ENCODE data around the gene PCDH9. TPM values are rescaled to one million over a fixed set of nuclear protein-coding genes. Genes with fewer than 3 reads are reported as not detected.

PCDH9 gene
- total RNA-seq, 1 donor from 2014 or later: 20.2 TPM

DNA sequence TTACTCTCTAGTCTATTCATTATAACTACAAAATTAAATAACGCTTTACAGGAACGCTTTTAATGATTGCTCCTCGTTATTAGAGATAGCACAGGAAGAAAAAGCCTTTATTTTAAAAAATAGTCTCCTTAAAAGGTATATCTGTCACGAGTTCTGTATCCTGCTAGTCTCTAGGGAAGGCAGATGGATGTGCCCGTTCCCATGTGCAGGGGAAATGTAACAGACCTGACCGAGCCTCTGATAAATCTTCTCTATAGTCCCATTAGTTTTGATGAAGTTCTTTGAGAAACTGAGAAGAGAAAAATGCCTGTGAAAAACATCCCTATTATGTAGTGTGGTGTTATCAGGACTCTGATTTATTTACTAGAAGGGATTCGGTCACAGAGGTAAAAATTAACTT lies 226.4 kb downstream of the PCDH9 start:
- no peaks in the 10 kb centered on the region for H3K36me3 Mint-ChIP-seq
- TF ChIP-seq, protein P1, sequence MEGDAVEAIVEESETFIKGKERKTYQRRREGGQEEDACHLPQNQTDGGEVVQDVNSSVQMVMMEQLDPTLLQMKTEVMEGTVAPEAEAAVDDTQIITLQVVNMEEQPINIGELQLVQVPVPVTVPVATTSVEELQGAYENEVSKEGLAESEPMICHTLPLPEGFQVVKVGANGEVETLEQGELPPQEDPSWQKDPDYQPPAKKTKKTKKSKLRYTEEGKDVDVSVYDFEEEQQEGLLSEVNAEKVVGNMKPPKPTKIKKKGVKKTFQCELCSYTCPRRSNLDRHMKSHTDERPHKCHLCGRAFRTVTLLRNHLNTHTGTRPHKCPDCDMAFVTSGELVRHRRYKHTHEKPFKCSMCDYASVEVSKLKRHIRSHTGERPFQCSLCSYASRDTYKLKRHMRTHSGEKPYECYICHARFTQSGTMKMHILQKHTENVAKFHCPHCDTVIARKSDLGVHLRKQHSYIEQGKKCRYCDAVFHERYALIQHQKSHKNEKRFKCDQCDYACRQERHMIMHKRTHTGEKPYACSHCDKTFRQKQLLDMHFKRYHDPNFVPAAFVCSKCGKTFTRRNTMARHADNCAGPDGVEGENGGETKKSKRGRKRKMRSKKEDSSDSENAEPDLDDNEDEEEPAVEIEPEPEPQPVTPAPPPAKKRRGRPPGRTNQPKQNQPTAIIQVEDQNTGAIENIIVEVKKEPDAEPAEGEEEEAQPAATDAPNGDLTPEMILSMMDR (conservative IDR thresholded peaks at IDR 0.05): no peak
- no peak overlapping the region for H3K4me3 Mint-ChIP-seq

DNA sequence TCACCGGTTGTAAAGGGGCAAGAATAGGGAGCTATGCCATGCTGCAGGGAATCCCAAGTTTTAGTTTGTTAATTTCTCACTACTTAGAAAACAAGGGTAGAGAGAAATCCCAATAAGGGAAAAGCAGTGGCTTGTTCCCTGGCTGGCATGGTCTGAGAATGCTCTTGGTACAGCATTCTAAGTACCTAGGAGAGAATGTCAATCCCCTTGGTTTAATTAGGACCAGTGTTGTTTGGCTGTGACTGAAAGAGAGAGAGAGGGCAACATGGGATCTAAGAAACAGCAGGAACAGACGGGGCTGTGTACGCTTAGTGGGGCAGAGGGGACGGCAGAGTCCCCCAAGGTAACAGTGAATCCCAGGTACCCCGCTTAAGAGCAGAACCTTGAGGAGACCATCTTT lies 228.8 kb downstream of the PCDH9 start:
- TF ChIP-seq, protein P1 (conservative IDR thresholded peaks at IDR 0.05): no peak
- Mint-ChIP-seq H3K9me3 (peaks cover 4% of the 10 kb centered on the region), H3K4me3 (no peak overlapping the region), H3K27me3 (no peaks in the 10 kb centered on the region), H3K36me3 (no peaks in the 10 kb centered on the region), H3K27ac (no peak overlapping the region), H3K4me1 (ENCODE audit: unreplicated experiment) (no peaks in the 10 kb centered on the region)
- DNase-seq (ENCODE audit: extremely low spot score, unreplicated experiment): no peak

More for the DNA sequence above, 226.4 kb downstream of the PCDH9 start:
- H3K27ac Mint-ChIP-seq: no peak overlapping the region
- no peak for DNase-seq (ENCODE audit: extremely low spot score, unreplicated experiment)
- H3K9me3 Mint-ChIP-seq: peaks cover under 1% of the 10 kb centered on the region
- H3K4me1 Mint-ChIP-seq (ENCODE audit: unreplicated experiment): no peaks in the 10 kb centered on the region
- no peaks in the 10 kb centered on the region for H3K27me3 Mint-ChIP-seq

DNA sequence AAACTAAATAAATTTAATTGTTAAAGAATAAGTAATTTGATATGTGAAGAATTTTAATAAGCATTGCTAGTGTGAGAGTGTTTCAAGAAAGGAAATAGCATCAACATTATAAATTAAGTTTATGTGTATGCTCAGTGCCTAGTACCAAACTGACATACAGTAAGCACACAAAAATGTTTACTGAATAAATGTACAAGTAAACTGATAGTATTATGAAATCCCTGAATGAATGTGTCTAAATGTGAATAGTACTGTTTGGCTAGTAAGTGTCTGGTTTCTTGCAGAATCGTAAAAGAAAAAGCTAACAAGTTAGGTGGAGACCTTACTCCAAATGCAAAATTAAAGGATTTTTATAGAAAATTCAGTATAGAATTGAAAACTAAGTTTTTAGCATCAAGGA lies 233.6 kb downstream of the PCDH9 start:
- no peak for DNase-seq (ENCODE audit: extremely low spot score, unreplicated experiment)
- H3K27me3 Mint-ChIP-seq: peaks cover 4% of the 10 kb centered on the region
- H3K4me3 Mint-ChIP-seq: no peak overlapping the region
- TF ChIP-seq, protein P1 (conservative IDR thresholded peaks at IDR 0.05): no peak
- no peaks in the 10 kb centered on the region for H3K36me3 Mint-ChIP-seq
- H3K9me3 Mint-ChIP-seq: peaks cover 4% of the 10 kb centered on the region
- H3K27ac Mint-ChIP-seq: no peak overlapping the region
- H3K4me1 Mint-ChIP-seq (ENCODE audit: unreplicated experiment): peaks cover 4% of the 10 kb centered on the region

DNA sequence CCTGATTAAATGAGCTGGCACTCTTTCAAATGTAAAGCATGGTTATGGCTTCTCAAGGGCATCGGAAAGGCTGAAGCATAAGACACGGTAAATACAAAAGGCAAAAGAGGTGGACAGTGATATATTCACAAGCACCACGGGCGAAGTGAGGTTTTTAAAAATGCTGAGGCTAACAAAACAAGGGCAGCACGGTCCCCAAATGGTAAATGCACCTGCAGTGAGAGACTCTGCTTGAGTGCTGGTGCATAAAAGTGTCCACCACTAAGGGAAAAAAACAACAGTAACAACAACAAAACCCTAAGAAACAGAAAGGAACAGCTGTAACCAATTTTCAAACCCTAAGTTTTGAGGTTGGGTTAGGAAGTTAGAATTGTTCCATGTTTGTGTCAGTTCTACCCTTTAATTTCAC lies 234.9 kb downstream of the PCDH9 start:
- Mint-ChIP-seq H3K36me3 (no peaks in the 10 kb centered on the region), H3K27me3 (peaks cover 4% of the 10 kb centered on the region), H3K27ac (no peak overlapping the region), H3K4me3 (no peak overlapping the region), H3K9me3 (peaks cover 4% of the 10 kb centered on the region), H3K4me1 (ENCODE audit: unreplicated experiment) (peaks cover 4% of the 10 kb centered on the region)
- no peak for DNase-seq (ENCODE audit: extremely low spot score, unreplicated experiment)
- TF ChIP-seq, protein P1 (conservative IDR thresholded peaks at IDR 0.05): no peak

DNA sequence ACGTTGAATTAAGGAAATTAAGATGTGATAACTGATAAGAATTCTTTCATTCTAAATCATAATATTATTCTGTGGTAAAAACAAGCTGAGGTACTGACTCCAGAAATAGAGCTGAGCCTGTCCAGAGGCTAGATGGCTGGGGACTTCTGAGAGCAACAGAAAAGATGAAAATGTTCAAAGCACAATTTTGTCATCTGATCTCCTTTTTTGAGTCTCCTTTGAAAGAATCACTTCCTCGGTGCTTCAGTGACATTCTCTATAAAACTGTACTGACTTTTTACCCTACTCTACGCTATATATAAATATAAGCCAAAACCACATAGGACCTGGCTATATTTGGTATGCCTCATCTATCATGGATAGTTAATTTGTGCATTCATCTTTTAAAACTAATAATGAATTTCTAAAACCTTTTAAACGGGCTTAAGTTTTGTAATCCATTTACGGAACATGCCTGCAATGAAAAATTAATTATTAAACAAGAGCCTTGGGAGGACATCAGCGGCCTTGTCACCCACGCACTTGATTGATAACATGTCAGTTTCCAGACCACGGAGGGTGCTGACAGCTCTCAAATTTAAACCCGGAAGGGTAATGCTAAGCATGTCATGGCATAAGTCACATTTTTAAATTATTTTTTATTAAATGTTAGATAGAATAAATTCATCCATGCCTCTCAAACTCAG lies 235.5 kb downstream of the PCDH9 start:
- no peak for DNase-seq (ENCODE audit: extremely low spot score, unreplicated experiment)
- H3K4me3 Mint-ChIP-seq: peak overlapping the region; percentile 61
- H3K4me1 Mint-ChIP-seq (ENCODE audit: unreplicated experiment): peaks cover 4% of the 10 kb centered on the region
- TF ChIP-seq, protein P1 (conservative IDR thresholded peaks at IDR 0.05): peak; percentile 10
- H3K27ac Mint-ChIP-seq: no peak overlapping the region
- peaks cover 4% of the 10 kb centered on the region for H3K9me3 Mint-ChIP-seq
- peaks cover 4% of the 10 kb centered on the region for H3K27me3 Mint-ChIP-seq
- H3K36me3 Mint-ChIP-seq: no peaks in the 10 kb centered on the region

Measured in type B pancreatic cell (in vitro differentiated cells).